ENCODE measurements around the gene KSR1. TPM values are rescaled to one million over a fixed set of nuclear protein-coding genes. Genes with fewer than 3 reads are reported as not detected.
A peak's percentile ranks its signal among the peaks of the same experiment; 100 is the strongest.
"Not testable (repeated sequence)": the region's sequence is repeated elsewhere in the genome, so short reads cannot be mapped to it uniquely, and the experiment has no call there.

KSR1 gene
- total RNA-seq, 2 experiments from 2014 or later = 179 to 189 TPM

- DNase-seq = no peak
- intact Hi-C loops (cut with micrococcal nuclease) = no loop called here
- no peak overlapping the region for H3K4me3 Mint-ChIP-seq
- H3K27me3 Mint-ChIP-seq (ENCODE audit: low read depth) = no peaks in the 10 kb centered on the region
- CTCF ChIA-PET = interaction anchor here (1.1 to 4.9 kb wide), 5 partner anchors 11 to 40 kb away, joined by 3 to 25 read pairs (median 8); no protein-coding TSS in a partner anchor
- no peaks in the 10 kb centered on the region for H3K9me3 Mint-ChIP-seq
- no peaks in the 10 kb centered on the region for H3K4me1 Mint-ChIP-seq (ENCODE audit: low read depth)
- H3K27ac Mint-ChIP-seq = no peak overlapping the region
- H3K36me3 Mint-ChIP-seq (ENCODE audit: low read depth) = peaks cover 5% of the 10 kb centered on the region
These were observed 184.5 kb downstream of the KSR1 start for GRCh38 chr17:27640790-27641189.

GRCh38 chr17:27644586-27644985, 188.3 kb downstream of the KSR1 start:
- DNase-seq = no peak
- no peak overlapping the region for H3K27ac Mint-ChIP-seq
- no peaks in the 10 kb centered on the region for H3K4me1 Mint-ChIP-seq (ENCODE audit: low read depth)
- H3K36me3 Mint-ChIP-seq (ENCODE audit: low read depth) = peaks cover 6% of the 10 kb centered on the region
- CTCF ChIA-PET = interaction anchor here (0.9 to 9.4 kb wide), 3 partner anchors 10 to 42 kb away, joined by 4 to 124 read pairs (median 8); no protein-coding TSS in a partner anchor
- H3K9me3 Mint-ChIP-seq = no peaks in the 10 kb centered on the region
- H3K4me3 Mint-ChIP-seq = no peak overlapping the region
- intact Hi-C loops (cut with micrococcal nuclease) = no loop called here
- H3K27me3 Mint-ChIP-seq (ENCODE audit: low read depth) = no peaks in the 10 kb centered on the region

GRCh38 chr17:27645621-27646020, 189.4 kb downstream of the KSR1 start:
- H3K36me3 Mint-ChIP-seq (ENCODE audit: low read depth); H3K9me3 Mint-ChIP-seq; intact Hi-C loops (cut with micrococcal nuclease); H3K27me3 Mint-ChIP-seq (ENCODE audit: low read depth); H3K27ac Mint-ChIP-seq; H3K4me1 Mint-ChIP-seq (ENCODE audit: low read depth); H3K4me3 Mint-ChIP-seq; DNase-seq: not testable (repeated sequence)
- CTCF ChIA-PET = interaction anchor here (1.8 to 9.4 kb wide), 2 partner anchors 36 to 43 kb away, joined by 7 to 124 read pairs; no protein-coding TSS in a partner anchor

- intact Hi-C loops (cut with micrococcal nuclease) = no loop called here
- CTCF ChIA-PET = interaction anchor here (1.0 to 9.4 kb wide), 5 partner anchors 9 to 410 kb away, joined by 3 to 124 read pairs (median 7); no protein-coding TSS in a partner anchor
These were observed 190.0 kb downstream of the KSR1 start for GRCh38 chr17:27646232-27646631.

GRCh38 chr17:27647765-27648164, 191.5 kb downstream of the KSR1 start:
- DNase-seq = no peak
- Mint-ChIP-seq H3K27me3 (ENCODE audit: low read depth) (no peaks in the 10 kb centered on the region), H3K36me3 (ENCODE audit: low read depth) (peaks cover 3% of the 10 kb centered on the region), H3K9me3 (no peaks in the 10 kb centered on the region), H3K27ac (no peak overlapping the region), H3K4me3 (no peak overlapping the region), H3K4me1 (ENCODE audit: low read depth) (no peaks in the 10 kb centered on the region)
- intact Hi-C loops (cut with micrococcal nuclease) = loop anchor here (1.0 kb wide), 1 partner anchor 44 kb away; no protein-coding TSS in a partner anchor
- CTCF ChIA-PET = interaction anchor here (0.9 to 9.4 kb wide), 6 partner anchors 25 to 411 kb away, joined by 3 to 124 read pairs (median 4); no protein-coding TSS in a partner anchor

More at GRCh38 chr17:27646232-27646631, 190.0 kb downstream of the KSR1 start:
- Mint-ChIP-seq H3K4me1 (ENCODE audit: low read depth) (no peaks in the 10 kb centered on the region), H3K27me3 (ENCODE audit: low read depth) (no peaks in the 10 kb centered on the region), H3K36me3 (ENCODE audit: low read depth) (peaks cover 3% of the 10 kb centered on the region), H3K4me3 (no peak overlapping the region), H3K27ac (no peak overlapping the region), H3K9me3 (no peaks in the 10 kb centered on the region)
- no peak for DNase-seq

GRCh38 chr17:27649111-27649571, 192.9 kb downstream of the KSR1 start:
- H3K36me3 Mint-ChIP-seq (ENCODE audit: low read depth); H3K27me3 Mint-ChIP-seq (ENCODE audit: low read depth); intact Hi-C loops (cut with micrococcal nuclease); H3K27ac Mint-ChIP-seq; H3K4me1 Mint-ChIP-seq (ENCODE audit: low read depth); DNase-seq; H3K9me3 Mint-ChIP-seq; H3K4me3 Mint-ChIP-seq: not testable (repeated sequence)
- CTCF ChIA-PET = interaction anchor here (1.3 to 9.4 kb wide), 2 partner anchors 10 to 47 kb away, joined by 4 to 124 read pairs; no protein-coding TSS in a partner anchor

- no peaks in the 10 kb centered on the region for H3K27me3 Mint-ChIP-seq (ENCODE audit: low read depth)
- intact Hi-C loops (cut with micrococcal nuclease) = no loop called here
- H3K9me3 Mint-ChIP-seq = no peaks in the 10 kb centered on the region
- peaks cover 1% of the 10 kb centered on the region for H3K36me3 Mint-ChIP-seq (ENCODE audit: low read depth)
- CTCF ChIA-PET = interaction anchor here (1.0 to 9.4 kb wide), 9 partner anchors 10 to 311 kb away, joined by 3 to 124 read pairs (median 9); no protein-coding TSS in a partner anchor
- DNase-seq = no peak
- H3K4me3 Mint-ChIP-seq = no peak overlapping the region
- peaks cover 6% of the 10 kb centered on the region for H3K4me1 Mint-ChIP-seq (ENCODE audit: low read depth)
- no peak overlapping the region for H3K27ac Mint-ChIP-seq
These were observed 193.7 kb downstream of the KSR1 start for GRCh38 chr17:27649929-27650328.

- H3K27ac Mint-ChIP-seq = no peak overlapping the region
- intact Hi-C loops (cut with micrococcal nuclease) = loop anchor here (1.0 kb wide), 4 partner anchors 48 to 412 kb away; no protein-coding TSS in a partner anchor
- H3K27me3 Mint-ChIP-seq (ENCODE audit: low read depth) = no peaks in the 10 kb centered on the region
These were observed 194.6 kb downstream of the KSR1 start for GRCh38 chr17:27650836-27651235.

GRCh38 chr17:27651411-27652345, 195.4 kb downstream of the KSR1 start:
- Mint-ChIP-seq H3K4me1 (ENCODE audit: low read depth) (peaks cover 6% of the 10 kb centered on the region), H3K9me3 (no peaks in the 10 kb centered on the region), H3K27me3 (ENCODE audit: low read depth) (no peaks in the 10 kb centered on the region), H3K4me3 (no peak overlapping the region), H3K36me3 (ENCODE audit: low read depth) (peaks cover 1% of the 10 kb centered on the region), H3K27ac (no peak overlapping the region)
- DNase-seq = peak; percentile 86
- CTCF ChIA-PET = interaction anchor here (0.6 to 9.4 kb wide), 34 partner anchors 8 to 455 kb away, joined by 3 to 124 read pairs (median 4); no protein-coding TSS in a partner anchor
- intact Hi-C loops (cut with micrococcal nuclease) = loop anchor here (1.0 kb wide), 4 partner anchors 48 to 412 kb away; no protein-coding TSS in a partner anchor

More at GRCh38 chr17:27650836-27651235, 194.6 kb downstream of the KSR1 start:
- DNase-seq = no peak
- Mint-ChIP-seq H3K9me3 (no peaks in the 10 kb centered on the region), H3K4me1 (ENCODE audit: low read depth) (peaks cover 6% of the 10 kb centered on the region), H3K36me3 (ENCODE audit: low read depth) (peaks cover 1% of the 10 kb centered on the region), H3K4me3 (no peak overlapping the region)
- CTCF ChIA-PET = interaction anchor here (0.6 to 9.4 kb wide), 30 partner anchors 9 to 414 kb away, joined by 3 to 124 read pairs (median 4); no protein-coding TSS in a partner anchor

- intact Hi-C loops (cut with micrococcal nuclease) = not testable (repeated sequence)
These were observed 197.3 kb downstream of the KSR1 start for GRCh38 chr17:27653449-27653971.

GRCh38 chr17:27654136-27654535, 197.9 kb downstream of the KSR1 start:
- H3K36me3 Mint-ChIP-seq (ENCODE audit: low read depth) = no peaks in the 10 kb centered on the region
- no peaks in the 10 kb centered on the region for H3K27me3 Mint-ChIP-seq (ENCODE audit: low read depth)
- H3K4me3 Mint-ChIP-seq = no peak overlapping the region
- intact Hi-C loops (cut with micrococcal nuclease) = loop anchor here (1.0 to 2.0 kb wide), 2 partner anchors 102 to 225 kb away; no protein-coding TSS in a partner anchor
- CTCF ChIA-PET = interaction anchor here (0.6 to 7.1 kb wide), 44 partner anchors 9 to 595 kb away, joined by 3 to 94 read pairs (median 4); no protein-coding TSS in a partner anchor
- no peaks in the 10 kb centered on the region for H3K9me3 Mint-ChIP-seq
- H3K27ac Mint-ChIP-seq = no peak overlapping the region
- peaks cover 6% of the 10 kb centered on the region for H3K4me1 Mint-ChIP-seq (ENCODE audit: low read depth)
- DNase-seq = no peak

More at GRCh38 chr17:27653449-27653971, 197.3 kb downstream of the KSR1 start:
- H3K4me3 Mint-ChIP-seq; H3K9me3 Mint-ChIP-seq; H3K27me3 Mint-ChIP-seq (ENCODE audit: low read depth); H3K4me1 Mint-ChIP-seq (ENCODE audit: low read depth); DNase-seq; H3K27ac Mint-ChIP-seq; H3K36me3 Mint-ChIP-seq (ENCODE audit: low read depth): not testable (repeated sequence)
- CTCF ChIA-PET = interaction anchor here (0.7 to 9.4 kb wide), 16 partner anchors 9 to 417 kb away, joined by 3 to 124 read pairs (median 8); no protein-coding TSS in a partner anchor
